ENCODE results near the gene VPS16. TPM values are rescaled to one million over a fixed set of nuclear protein-coding genes. Genes with fewer than 3 reads are reported as not detected.

Gene VPS16
- total RNA-seq, 2 experiments from 2014 or later, result 32.6 to 39.0 TPM

- ChIA-PET POLR2A (interaction anchor here (0.7 kb wide), 1 partner anchor 16 kb away, joined by 3 read pairs; no protein-coding TSS in a partner anchor), CTCF (ENCODE audit: unreplicated experiment) (no interaction called here)
- H3K27ac ChIP-seq (ENCODE audit: low read depth, low read length, poor library complexity, severe bottlenecking), result no peak overlapping the region
- no TSS peak for BruUV-seq (replicated peaks)
- H3K4me1 ChIP-seq (ENCODE audit: insufficient read depth, low read length, poor library complexity, severe bottlenecking), result no peaks in the 10 kb centered on the region
- TF ChIP-seq CTCF (conservative IDR thresholded peaks at IDR 0.05; ENCODE audit: low read length) (no peak), EZH2phosphoT487 (IDR thresholded peaks at IDR 0.05; ENCODE audit: borderline replicate concordance, low read depth, low read length) (no peak)
- no peak for DNase-seq (ENCODE audit: low spot score)
- H4K20me1 ChIP-seq (ENCODE audit: insufficient read depth, low read length), result no peaks in the 10 kb centered on the region
- no peak overlapping the region for H2AFZ ChIP-seq (ENCODE audit: low read length)
- no peaks in the 10 kb centered on the region for H3K36me3 ChIP-seq (ENCODE audit: insufficient read depth, low read length)
- H3K9me2 ChIP-seq (ENCODE audit: insufficient read depth, low read length), result no peaks in the 10 kb centered on the region
- H3K9me3 ChIP-seq (ENCODE audit: low read length), result no peaks in the 10 kb centered on the region
- H3K79me2 ChIP-seq (ENCODE audit: insufficient read depth, low read depth, low read length), result no peaks in the 10 kb centered on the region
- intact Hi-C loops (cut with micrococcal nuclease; ENCODE audit: unreplicated experiment), result no loop called here
- H3K4me3 ChIP-seq (ENCODE audit: low read depth, low read length, poor library complexity, severe bottlenecking), result no peak overlapping the region
- H3K4me2 ChIP-seq (ENCODE audit: low read length), result no peak overlapping the region
These were observed 9.0 kb downstream of the VPS16 start for GRCh38 chr20:2849529-2849928.

GRCh38 chr20:2851086-2851485, 10.5 kb downstream of the VPS16 start:
- no peaks in the 10 kb centered on the region for H3K4me1 ChIP-seq (ENCODE audit: insufficient read depth, low read length, poor library complexity, severe bottlenecking)
- no peak overlapping the region for H3K27ac ChIP-seq (ENCODE audit: low read depth, low read length, poor library complexity, severe bottlenecking)
- H3K9me2 ChIP-seq (ENCODE audit: insufficient read depth, low read length), result no peaks in the 10 kb centered on the region
- BruUV-seq (replicated peaks), result no TSS peak
- no peak for DNase-seq (ENCODE audit: low spot score)
- H3K9me3 ChIP-seq (ENCODE audit: low read length), result no peaks in the 10 kb centered on the region
- H2AFZ ChIP-seq (ENCODE audit: low read length), result no peak overlapping the region
- CTCF ChIA-PET (ENCODE audit: unreplicated experiment), result interaction anchor here (0.6 kb wide), 1 partner anchor 157 kb away, joined by 3 read pairs; no protein-coding TSS in a partner anchor
- no peaks in the 10 kb centered on the region for H3K79me2 ChIP-seq (ENCODE audit: insufficient read depth, low read depth, low read length)
- no peaks in the 10 kb centered on the region for H3K36me3 ChIP-seq (ENCODE audit: insufficient read depth, low read length)
- H3K4me2 ChIP-seq (ENCODE audit: low read length), result no peak overlapping the region
- intact Hi-C loops (cut with micrococcal nuclease; ENCODE audit: unreplicated experiment), result loop anchor here (5.0 to 10.0 kb wide), 2 partner anchors 94 to 136 kb away; no protein-coding TSS in a partner anchor
- no peak overlapping the region for H3K4me3 ChIP-seq (ENCODE audit: low read depth, low read length, poor library complexity, severe bottlenecking)
- TF ChIP-seq CTCF (conservative IDR thresholded peaks at IDR 0.05; ENCODE audit: low read length) (no peak), EZH2phosphoT487 (IDR thresholded peaks at IDR 0.05; ENCODE audit: borderline replicate concordance, low read depth, low read length) (no peak)
- H4K20me1 ChIP-seq (ENCODE audit: insufficient read depth, low read length), result no peaks in the 10 kb centered on the region
- POLR2A ChIA-PET, result interaction anchor here (0.6 kb wide), 1 partner anchor 1002 kb away, joined by 3 read pairs; no protein-coding TSS in a partner anchor

- H3K4me2 ChIP-seq (ENCODE audit: low read length), result no peak overlapping the region
- BruUV-seq (replicated peaks), result no TSS peak
- intact Hi-C loops (cut with micrococcal nuclease; ENCODE audit: unreplicated experiment), result loop anchor here (10.0 kb wide), 1 partner anchor 144 kb away; no protein-coding TSS in a partner anchor
- H3K9me3 ChIP-seq (ENCODE audit: low read length), result no peaks in the 10 kb centered on the region
- no peaks in the 10 kb centered on the region for H3K9me2 ChIP-seq (ENCODE audit: insufficient read depth, low read length)
- no peaks in the 10 kb centered on the region for H3K4me1 ChIP-seq (ENCODE audit: insufficient read depth, low read length, poor library complexity, severe bottlenecking)
- H3K36me3 ChIP-seq (ENCODE audit: insufficient read depth, low read length), result no peaks in the 10 kb centered on the region
- DNase-seq (ENCODE audit: low spot score), result no peak
- no peak overlapping the region for H3K27ac ChIP-seq (ENCODE audit: low read depth, low read length, poor library complexity, severe bottlenecking)
- H3K4me3 ChIP-seq (ENCODE audit: low read depth, low read length, poor library complexity, severe bottlenecking), result no peak overlapping the region
- no peaks in the 10 kb centered on the region for H4K20me1 ChIP-seq (ENCODE audit: insufficient read depth, low read length)
- CTCF ChIA-PET (ENCODE audit: unreplicated experiment), result no interaction called here
- no peaks in the 10 kb centered on the region for H3K79me2 ChIP-seq (ENCODE audit: insufficient read depth, low read depth, low read length)
- TF ChIP-seq EZH2phosphoT487 (IDR thresholded peaks at IDR 0.05; ENCODE audit: borderline replicate concordance, low read depth, low read length), result no peak
- TF ChIP-seq CTCF (conservative IDR thresholded peaks at IDR 0.05; ENCODE audit: low read length), result no peak
- POLR2A ChIA-PET, result no interaction called here
- no peak overlapping the region for H2AFZ ChIP-seq (ENCODE audit: low read length)
These were observed 18.0 kb downstream of the VPS16 start for GRCh38 chr20:2858591-2858990.
